Activated CD8-positive, alpha-beta memory T cell treated with anti-CD3 and anti-CD28 coated beads, Interleukin-2, amount 50 U/mL, for 4 hours (primary cell): Measurements from ENCODE around the gene CCL17.
"Not testable (repeated sequence)": the region's sequence is repeated elsewhere in the genome, so short reads cannot be mapped to it uniquely, and the experiment has no call there.

ENCODE experiments used
- DNase-seq: peaks from one replicate; pipeline ENCODE4 v3.0.0-alpha.2; 2020

The CCL17 gene

DNA sequence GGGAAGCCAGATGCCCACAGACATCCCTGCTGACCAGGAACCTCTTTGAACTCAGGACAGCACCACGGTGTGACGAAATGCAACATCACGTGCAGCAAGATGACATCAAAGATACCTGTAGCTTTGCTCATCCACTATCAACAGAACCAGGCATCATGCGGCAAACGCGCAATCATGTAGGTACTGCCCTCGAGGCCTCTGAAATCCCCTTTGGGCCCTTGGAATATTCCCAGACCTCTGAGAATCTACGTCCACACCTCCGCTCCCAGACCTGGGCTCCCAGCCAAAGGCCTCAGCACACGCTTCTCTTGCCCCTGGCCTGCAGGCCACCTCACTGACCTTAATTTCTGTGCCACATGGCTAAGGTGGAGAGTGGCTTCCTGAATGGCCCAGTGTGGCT, 25.0 kb upstream of the CCL17 start:
- no peak for DNase-seq

DNA sequence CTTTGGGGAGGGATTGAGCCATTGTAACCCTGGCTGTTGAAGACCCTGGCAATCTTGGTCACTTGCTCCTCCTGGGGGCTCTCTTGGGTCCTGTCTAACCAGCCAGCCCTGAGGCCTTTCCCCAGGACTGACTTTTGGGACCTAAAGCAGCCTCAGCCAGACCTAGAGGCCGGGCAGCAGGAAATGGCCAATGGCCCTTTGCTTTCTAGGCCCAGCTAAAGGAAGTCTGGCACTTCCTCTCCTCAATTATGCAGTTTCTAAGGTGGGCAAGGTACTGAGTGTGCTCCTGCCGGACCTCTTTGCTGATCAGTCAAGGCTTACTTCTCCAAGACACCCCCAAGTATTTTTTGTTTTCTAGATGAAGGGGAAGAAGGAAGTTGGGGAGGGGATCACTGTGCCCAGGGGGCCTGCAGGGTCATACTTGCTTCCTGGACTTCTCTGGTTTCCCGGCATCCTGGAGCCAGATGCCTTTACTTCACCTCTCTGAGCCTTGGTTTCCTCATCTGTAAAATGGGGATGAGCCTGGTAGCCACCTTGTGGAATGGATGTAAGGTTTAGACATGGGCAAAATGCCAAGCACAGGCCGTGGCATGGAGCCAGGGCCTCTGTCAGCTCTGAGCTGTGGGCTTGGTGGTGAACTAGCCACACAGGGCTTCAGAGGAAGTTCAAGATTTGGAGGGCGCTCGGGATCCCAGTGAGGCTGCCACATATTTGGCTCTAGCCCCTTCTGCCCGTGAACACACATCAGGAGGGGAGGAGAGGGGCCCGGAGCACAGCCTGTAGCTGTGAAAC, 23.7 kb upstream of the CCL17 start:
- no peak for DNase-seq

DNA sequence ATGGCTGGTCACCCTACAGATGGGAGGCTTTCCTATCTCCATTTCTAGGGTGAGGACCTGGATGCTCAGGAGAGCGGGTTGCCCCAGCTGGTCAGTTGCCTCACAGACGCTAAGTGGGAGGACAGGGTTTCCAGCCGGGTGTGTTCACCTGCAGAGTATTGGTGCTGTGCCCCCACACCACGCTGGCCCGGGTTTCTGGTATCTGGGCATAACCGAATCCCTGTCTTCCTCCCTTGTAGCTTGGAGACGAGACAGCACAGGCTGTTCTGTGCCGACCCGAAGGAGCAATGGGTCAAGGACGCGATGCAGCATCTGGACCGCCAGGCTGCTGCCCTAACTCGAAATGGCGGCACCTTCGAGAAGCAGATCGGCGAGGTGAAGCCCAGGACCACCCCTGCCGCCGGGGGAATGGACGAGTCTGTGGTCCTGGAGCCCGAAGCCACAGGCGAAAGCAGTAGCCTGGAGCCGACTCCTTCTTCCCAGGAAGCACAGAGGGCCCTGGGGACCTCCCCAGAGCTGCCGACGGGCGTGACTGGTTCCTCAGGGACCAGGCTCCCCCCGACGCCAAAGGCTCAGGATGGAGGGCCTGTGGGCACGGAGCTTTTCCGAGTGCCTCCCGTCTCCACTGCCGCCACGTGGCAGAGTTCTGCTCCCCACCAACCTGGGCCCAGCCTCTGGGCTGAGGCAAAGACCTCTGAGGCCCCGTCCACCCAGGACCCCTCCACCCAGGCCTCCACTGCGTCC, 22.6 kb upstream of the CCL17 start:
- no peak for DNase-seq

DNA sequence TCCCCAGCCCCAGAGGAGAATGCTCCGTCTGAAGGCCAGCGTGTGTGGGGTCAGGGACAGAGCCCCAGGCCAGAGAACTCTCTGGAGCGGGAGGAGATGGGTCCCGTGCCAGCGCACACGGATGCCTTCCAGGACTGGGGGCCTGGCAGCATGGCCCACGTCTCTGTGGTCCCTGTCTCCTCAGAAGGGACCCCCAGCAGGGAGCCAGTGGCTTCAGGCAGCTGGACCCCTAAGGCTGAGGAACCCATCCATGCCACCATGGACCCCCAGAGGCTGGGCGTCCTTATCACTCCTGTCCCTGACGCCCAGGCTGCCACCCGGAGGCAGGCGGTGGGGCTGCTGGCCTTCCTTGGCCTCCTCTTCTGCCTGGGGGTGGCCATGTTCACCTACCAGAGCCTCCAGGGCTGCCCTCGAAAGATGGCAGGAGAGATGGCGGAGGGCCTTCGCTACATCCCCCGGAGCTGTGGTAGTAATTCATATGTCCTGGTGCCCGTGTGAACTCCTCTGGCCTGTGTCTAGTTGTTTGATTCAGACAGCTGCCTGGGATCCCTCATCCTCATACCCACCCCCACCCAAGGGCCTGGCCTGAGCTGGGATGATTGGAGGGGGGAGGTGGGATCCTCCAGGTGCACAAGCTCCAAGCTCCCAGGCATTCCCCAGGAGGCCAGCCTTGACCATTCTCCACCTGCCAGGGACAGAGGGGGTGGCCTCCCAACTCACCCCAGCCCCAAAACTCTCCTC, 21.9 kb upstream of the CCL17 start:
- DNase-seq = no peak

DNA sequence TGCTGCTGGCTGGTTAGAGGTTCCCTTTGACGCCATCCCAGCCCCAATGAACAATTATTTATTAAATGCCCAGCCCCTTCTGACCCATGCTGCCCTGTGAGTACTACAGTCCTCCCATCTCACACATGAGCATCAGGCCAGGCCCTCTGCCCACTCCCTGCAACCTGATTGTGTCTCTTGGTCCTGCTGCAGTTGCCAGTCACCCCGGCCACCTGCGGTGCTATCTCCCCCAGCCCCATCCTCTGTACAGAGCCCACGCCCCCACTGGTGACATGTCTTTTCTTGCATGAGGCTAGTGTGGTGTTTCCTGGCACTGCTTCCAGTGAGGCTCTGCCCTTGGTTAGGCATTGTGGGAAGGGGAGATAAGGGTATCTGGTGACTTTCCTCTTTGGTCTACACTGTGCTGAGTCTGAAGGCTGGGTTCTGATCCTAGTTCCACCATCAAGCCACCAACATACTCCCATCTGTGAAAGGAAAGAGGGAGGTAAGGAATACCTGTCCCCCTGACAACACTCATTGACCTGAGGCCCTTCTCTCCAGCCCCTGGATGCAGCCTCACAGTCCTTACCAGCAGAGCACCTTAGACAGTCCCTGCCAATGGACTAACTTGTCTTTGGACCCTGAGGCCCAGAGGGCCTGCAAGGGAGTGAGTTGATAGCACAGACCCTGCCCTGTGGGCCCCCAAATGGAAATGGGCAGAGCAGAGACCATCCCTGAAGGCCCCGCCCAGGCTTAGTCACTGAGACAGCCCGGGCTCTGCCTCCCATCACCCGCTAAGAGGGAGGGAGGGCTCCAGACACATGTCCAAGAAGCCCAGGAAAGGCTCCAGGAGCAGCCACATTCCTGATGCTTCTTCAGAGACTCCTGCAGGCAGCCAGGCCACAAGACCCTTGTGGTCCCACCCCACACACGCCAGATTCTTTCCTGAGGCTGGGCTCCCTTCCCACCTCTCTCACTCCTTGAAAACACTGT, 21.0 kb upstream of the CCL17 start:
- no peak for DNase-seq

DNA sequence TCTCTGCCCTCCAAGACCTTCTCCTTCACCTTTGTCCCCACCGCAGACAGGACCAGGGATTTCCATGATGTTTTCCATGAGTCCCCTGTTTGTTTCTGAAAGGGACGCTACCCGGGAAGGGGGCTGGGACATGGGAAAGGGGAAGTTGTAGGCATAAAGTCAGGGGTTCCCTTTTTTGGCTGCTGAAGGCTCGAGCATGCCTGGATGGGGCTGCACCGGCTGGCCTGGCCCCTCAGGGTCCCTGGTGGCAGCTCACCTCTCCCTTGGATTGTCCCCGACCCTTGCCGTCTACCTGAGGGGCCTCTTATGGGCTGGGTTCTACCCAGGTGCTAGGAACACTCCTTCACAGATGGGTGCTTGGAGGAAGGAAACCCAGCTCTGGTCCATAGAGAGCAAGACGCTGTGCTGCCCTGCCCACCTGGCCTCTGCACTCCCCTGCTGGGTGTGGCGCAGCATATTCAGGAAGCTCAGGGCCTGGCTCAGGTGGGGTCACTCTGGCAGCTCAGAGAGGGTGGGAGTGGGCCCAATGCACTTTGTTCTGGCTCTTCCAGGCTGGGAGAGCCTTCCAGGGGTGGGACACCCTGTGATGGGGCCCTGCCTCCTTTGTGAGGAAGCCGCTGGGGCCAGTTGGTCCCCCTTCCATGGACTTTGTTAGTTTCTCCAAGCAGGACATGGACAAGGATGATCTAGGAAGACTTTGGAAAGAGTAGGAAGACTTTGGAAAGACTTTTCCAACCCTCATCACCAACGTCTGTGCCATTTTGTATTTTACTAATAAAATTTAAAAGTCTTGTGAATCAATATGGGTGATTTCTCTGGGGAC, 20.1 kb upstream of the CCL17 start:
- no peak for DNase-seq

DNA sequence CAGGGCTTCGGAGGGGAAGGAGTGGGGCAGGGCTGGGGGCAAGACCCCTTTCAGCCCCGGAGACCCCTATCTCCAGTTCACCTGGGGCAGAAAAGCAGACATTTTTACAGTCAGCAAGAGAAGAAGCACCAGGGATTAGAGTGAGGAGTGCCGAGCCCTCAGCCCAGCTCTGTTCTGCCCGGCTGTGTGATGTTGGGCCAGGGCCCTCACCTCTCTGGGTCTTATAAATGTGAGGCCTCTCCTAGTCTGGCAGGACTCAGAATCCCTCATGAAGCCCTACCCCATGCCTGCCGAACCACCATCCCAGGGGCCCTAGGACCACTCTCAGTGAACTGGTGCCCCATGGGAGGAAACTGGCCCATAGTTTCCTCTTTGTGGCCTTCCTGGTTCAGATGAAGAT, 19.5 kb upstream of the CCL17 start:
- DNase-seq = no peak

DNA sequence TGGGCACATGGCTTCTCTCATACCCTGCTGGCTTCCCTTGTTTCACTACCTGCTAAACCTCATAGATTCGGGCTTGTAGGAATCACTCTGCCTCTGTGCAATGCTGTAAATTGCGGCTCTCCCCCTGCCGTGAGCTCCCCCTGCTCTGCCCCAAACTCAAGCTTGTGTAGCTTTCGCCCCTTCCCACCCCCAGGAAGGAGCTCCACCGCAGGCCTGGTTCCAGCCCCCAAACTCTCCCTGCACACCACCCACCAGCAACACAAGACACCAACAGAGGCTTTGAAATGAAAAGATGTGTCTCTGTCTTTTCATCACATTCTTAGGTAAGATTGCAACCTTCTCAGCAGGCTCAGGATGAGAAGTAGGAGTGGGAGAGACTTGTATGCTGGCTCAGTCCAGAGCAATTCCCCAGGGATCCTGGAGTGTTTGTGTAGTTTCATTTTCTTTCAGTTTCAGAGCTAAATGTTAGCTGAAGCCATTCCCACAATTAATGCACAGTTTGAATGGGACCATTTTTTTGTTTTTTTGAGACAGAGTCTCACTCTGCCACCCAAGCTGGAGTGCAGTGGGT, 18.1 kb upstream of the CCL17 start:
- DNase-seq = no peak

DNA sequence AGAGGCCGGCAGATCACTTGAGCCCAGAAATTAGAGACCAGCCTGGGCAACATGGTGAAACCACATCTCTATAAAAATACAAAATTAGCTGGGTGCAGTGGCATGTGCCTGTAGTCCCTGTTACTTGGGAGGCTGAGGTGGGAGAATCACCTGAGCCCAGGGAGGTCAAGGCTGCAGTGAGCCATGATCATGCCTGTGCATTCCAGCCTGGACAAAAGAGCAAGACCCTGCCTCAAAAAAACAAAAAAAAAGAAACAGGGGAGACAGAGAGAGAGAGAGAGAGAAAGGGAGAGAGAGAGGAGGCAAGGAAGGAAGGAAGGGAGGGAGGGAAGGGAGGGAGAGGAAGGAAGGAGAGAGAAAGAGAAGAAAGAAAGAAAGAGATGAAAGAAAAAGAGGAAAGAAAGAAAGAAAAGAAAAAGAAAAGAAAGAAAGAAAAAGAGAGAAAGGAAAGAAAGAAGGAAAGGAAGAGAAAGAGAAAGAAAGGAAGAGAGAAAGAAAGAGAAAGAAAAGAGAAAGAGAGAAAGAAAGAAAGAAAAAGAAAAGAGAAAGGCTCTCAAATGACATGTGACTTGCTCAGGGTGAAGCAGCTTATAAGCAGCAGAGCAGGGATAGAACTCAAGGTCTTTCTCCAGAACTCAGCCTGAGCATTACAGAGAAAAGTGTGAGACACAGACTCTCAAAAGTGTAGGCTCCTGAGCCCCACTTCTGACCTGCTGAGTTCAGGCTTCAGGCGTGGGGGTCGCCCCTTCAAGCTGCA, 16.8 kb upstream of the CCL17 start:
- DNase-seq = no peak

DNA sequence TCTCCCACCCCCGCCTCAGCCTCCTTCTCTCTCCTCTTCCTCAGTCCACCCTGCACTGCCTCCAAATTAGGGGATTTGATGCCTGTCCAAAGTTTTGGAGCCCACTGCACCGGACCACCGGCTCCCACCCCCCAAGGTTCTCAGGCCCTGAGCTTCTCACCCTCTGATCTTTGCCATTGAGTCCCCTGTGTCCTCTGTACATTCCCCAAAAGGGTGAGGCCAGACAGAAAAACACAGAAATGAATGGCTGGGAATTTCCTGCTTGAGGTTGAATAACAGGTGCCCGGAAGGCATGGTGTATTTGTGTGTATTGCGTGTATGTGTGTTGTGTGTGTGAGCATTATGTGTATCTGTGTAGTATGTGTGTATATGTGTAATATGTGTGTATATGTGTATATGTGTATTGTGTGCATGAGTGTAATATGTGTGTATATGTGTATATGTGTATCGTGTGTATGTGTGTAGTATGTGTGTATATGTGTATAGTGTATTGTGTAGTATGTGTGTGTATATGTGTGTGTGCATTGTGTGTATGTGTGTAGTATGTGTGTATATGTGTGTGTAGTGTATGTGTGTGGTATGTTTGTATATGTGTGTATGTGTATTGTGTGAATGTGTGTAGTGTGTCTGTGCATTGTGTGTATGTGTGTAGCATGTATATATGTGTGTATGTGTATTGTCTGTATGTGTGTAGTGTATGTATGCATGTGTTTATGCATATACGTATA, 16.0 kb upstream of the CCL17 start:
- no peak for DNase-seq

DNA sequence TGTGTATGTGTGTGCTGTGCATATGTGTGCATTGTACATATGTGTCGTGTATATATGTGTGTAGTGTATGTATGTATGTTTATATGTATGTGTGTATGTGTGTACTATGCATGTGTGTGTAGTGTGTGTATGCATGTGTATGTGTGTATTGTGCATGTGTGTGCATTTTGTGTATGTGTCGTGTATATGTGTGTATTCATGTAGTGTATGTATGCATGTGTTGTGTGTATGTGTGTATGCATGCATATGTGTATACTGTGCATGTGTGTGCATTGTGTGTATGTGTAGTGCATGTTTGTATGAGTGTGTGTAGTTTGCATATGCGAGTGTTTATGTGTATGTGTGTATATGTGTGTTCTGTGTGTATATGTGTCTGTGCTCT, 15.5 kb upstream of the CCL17 start:
- no peak for DNase-seq

DNA sequence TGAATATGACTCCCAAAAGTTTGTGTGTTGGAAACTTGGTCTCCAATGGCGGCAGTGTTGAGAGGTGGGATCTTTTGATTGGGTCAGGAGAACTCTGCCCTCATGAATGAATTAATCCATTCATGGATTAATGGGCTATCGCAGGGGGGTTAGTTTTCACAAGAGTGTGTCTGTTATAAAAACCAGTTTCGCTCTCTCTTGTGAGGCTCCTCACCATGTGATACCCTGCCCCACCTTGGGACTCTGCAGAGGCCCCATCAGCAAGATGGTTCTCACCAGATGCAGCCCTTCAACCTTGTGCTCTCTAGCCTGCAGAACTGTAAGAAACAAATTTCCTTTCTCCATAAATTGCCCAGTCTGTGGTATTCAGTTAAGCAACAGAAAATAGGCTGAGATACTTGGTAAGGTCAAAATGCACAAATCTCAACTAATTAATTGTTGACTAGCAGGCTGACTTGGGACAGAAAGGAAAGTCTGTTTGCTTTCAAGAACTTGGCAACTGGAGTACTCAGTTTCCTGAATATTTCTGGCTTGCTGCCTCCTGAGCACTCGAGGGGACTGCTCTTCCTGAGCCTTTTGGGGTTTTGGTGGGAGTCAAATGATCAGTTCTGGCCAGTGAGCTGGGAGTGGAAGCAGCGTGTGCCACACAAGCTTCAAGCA, 13.8 kb upstream of the CCL17 start:
- no peak for DNase-seq

DNA sequence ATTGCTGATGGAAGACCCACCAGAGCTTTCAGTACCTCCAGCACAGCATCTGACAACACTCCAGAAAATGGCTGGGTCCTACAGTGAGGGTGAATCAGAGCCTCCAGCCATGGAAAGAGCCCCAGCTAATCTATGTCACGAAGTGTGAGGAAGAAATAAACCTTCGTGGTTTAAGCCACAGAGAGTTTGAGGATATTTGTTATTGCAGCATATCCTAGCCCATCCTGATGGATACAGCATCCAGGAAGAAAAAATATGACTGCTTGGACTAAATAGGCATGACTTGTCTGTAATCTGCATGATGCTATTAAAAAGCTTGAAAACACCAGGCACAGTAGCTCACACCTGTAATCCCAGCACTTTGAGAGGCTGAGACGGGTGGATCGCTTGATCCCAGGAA, 13.3 kb upstream of the CCL17 start:
- DNase-seq = no peak

DNA sequence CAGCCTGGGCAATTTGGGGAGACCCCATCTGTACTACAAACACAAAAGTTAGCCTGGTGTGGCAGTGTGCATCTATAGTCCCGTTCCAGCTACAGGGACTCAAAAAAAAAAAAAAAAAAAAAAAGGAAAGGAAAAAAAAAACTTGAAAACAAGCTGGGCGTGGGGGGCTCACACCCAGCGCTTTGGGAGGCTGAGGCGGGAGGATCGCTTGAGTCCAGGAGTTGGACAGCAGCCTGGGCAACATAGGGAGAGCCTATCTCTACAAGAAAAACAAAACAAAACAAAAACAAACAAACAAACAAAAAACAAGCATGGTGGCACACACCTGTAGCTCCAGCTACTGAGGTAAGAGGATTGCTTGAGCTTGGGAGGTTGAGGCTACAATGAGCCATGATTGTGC, 12.9 kb upstream of the CCL17 start:
- no peak for DNase-seq

DNA sequence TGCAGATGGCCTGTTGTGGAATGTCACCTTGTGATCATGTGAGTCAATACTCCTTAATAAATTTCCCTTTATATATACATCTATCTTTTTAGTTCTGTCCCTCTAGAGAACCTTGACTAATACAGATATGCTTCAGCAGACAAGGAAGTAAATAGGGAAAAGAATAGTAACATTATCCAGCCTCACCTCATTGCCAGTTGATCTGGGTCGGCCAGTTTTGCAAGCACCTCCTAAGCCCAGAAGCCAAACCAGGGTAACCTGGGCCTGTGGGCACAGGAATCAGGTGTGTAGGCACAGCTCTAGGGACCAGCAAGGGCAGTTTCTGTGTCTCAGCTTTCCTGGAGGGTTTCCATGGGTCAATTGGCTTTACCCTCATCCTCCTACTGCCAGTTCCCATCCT, 11.9 kb upstream of the CCL17 start:
- no peak for DNase-seq

DNA sequence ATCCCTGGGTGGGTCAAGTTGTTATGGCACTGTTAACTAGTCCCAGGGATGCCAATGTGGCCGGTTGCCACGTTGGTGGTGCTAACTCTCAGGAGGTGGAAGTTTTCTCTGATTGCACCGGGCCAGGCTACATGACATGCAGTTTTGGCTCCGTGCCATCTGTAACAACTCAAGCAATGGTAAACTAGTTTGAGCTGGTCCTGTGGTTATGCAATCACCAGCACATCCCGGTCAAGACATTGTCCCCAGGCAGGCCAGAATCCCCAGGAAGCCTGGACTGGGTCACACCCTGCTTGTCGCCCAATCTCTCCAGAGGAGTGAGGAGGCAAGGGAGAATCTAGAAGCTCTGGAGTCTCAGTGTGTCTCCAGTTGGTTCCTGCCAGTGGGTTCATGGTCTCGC, 10.1 kb upstream of the CCL17 start:
- no peak for DNase-seq

DNA sequence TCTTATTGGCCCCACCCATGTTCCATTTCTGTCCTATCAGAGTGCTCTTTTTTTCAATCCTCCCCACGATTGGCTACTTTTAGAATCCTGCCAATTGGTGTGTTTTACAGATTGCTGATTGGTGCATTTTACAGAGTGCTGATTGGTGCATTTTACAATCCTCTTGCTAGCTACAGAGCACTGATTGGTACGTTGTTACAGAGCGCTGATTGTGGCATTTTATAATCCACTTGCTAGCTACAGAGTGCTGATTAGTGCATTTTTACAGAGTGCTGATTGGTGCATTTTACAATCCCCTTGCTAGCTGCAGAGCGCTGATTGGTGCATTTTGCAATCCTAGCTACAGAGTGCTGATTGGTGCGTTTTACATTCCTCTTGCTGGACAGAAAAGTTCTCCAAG, 9.5 kb upstream of the CCL17 start:
- DNase-seq = no peak

DNA sequence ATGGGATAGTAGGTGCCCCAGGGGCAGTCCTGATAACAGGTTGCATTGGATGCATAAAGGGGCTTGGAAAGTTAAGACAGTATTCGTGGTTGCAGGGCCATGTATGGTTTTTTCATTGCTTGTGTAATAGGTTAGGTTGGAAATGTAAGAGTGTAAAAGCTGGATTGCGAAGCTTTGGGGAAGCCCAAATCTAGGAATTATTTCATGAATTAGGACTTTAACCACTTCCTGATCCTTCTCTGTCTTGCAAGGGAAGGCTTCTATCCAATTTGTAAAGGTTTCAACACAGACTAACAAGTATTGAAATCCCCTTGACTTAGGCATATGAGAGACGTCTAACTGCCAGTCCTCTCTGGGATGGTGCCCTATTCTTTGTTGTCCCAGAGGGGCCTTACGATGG, 7.8 kb upstream of the CCL17 start:
- no peak for DNase-seq

DNA sequence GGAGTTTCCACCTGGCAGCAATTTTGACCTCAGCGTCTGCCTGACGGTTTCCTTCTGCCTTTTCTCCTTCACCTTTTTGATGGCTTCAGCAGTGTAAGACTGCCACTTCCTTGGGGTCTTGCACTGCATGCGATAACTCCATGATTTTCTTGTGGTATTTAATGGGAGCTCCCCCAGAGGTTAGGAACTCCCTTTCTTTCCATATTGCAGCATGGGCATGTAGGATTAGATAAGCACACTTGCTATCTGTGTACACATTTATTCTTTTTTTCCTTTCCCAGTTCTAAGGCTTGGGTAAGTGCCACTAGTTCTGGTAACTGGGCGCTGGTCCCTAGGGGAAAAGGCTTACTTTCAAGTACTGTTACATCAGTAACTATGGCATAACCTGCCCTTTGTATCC, 7.1 kb upstream of the CCL17 start:
- not testable (repeated sequence) for DNase-seq
